ENCODE results near the gene FOSL2.

DNA sequence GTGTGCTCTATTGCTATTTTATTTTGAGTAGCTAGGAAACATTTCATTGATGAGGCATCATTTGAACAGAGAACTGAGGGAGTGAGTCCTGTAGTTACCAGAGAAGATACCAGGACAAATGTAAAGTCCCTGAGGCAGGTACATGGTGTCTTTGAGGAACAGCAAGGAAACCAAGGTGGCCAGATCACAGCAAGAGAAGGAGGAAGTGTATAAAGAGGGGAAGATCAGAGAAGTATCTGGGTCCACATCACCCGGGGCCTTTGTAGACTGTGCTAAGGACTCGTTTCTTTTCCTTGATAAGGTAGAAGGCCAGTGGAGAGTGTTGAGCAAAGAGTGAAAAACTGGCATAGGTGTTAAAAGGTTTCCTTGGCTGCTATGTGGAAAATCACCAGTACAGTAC, 68.4 kb downstream of the FOSL2 start:
- TF ChIP-seq POLR2A (IDR thresholded peaks at IDR 0.05) = no peak
- no peak for TF ChIP-seq CTCF (IDR thresholded peaks at IDR 0.05)

All from vagina (tissue), 2 donors.